GM12872 (cell line): ENCODE measurements around the gene GCG.

Experiments used
- TF ChIP-seq, protein P1 (sequence below): IDR thresholded peaks from 3 replicates; pipeline ENCODE4 v1.5.1; 2011; ENCODE audit warnings: low read depth, mild to moderate bottlenecking, low read length, moderate library complexity; ENCODE audit not compliant: insufficient read depth

The GCG gene

DNA sequence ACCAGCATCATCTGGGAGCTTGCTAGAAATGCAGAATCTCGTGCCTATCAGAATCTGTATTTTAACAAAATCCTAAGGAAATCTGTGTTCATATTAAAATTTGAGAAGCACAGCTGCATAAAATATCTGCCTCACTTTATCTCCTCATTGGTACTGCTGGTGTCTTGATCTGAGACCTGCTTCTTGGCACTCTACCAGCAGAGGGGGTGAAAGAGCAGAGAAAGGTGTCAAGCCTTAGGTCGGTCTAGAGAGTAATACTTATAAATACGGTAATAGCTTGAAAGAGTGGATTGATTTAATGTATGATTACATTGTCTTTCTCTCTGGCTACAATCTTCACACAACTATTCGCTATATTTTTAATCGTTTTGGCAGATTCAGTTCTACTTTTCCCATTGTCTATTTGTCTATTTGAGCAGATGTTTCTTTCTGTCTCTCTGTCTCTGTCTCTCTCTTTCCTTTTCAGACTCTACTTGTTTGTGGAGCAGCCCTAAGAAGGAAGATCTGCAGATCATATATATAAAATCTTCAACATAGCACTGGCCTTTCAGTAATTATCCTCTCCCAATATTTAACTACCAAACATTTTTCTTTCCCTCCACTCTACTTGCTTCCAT is 1.7 kb upstream of the GCG start:
- TF ChIP-seq, protein P1, sequence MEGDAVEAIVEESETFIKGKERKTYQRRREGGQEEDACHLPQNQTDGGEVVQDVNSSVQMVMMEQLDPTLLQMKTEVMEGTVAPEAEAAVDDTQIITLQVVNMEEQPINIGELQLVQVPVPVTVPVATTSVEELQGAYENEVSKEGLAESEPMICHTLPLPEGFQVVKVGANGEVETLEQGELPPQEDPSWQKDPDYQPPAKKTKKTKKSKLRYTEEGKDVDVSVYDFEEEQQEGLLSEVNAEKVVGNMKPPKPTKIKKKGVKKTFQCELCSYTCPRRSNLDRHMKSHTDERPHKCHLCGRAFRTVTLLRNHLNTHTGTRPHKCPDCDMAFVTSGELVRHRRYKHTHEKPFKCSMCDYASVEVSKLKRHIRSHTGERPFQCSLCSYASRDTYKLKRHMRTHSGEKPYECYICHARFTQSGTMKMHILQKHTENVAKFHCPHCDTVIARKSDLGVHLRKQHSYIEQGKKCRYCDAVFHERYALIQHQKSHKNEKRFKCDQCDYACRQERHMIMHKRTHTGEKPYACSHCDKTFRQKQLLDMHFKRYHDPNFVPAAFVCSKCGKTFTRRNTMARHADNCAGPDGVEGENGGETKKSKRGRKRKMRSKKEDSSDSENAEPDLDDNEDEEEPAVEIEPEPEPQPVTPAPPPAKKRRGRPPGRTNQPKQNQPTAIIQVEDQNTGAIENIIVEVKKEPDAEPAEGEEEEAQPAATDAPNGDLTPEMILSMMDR, result peak; percentile 81

- TF ChIP-seq, protein P1, result no peak
Observed at GRCh38 chr2:162149940-162150339, 2.1 kb downstream of the GCG start.

GRCh38 chr2:162149466-162149865 is 2.6 kb downstream of the GCG start:
- TF ChIP-seq, protein P1, result no peak

DNA sequence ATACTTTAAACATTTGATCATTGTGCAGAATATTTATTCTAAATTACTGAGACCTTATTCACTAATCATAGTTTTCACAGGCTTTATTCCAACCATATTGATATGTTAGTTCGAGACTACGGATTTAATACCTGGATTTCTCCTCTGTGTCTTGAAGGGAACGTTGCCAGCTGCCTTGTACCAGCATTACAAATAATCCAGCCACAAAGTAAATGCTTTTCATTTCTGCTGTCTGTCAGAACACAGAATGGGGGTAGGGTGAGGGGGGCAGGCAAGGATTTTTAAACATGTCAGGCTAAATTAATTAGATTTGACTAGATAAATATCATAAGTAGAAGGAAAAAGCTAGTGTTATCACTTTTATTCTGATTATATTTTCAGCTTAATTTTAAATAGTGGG is 3.1 kb downstream of the GCG start:
- TF ChIP-seq, protein P1, result no peak

DNA sequence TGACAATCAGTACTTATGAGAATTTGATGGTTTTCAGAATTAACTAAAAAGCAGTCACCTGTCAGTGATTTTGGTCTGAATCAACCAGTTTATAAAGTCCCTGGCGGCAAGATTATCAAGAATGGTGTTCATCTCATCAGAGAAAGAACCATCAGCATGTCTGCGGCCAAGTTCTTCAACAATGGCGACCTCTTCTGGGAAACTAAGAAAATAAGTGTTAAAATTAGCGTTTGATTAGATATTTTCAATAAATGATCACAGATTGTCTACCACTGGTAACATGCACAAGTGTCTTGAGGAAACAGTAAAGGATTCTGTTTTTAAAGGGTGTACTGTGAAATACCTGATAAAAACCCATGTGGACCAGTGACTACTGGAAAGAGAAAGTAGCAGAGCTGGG is 8.1 kb downstream of the GCG start:
- TF ChIP-seq, protein P1, result no peak

DNA sequence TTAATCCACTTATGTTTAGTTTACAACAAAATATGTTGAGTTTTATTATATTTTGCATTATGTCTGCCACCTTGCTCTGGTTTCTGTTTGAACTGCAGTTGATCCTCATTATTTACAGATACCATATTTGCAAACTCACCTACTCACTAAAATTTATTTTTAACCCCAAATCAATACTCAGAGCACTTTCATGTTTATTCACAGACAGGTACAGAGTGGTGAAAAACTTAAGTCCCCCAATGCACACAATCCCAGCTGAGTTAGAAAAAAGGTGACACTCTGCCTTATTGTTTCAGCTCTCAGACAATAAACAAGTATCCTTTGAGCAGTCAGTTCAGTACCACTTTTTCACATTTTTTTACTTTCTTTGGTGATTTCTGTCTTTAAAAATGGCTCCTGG is 13.7 kb downstream of the GCG start:
- TF ChIP-seq, protein P1, result no peak

DNA sequence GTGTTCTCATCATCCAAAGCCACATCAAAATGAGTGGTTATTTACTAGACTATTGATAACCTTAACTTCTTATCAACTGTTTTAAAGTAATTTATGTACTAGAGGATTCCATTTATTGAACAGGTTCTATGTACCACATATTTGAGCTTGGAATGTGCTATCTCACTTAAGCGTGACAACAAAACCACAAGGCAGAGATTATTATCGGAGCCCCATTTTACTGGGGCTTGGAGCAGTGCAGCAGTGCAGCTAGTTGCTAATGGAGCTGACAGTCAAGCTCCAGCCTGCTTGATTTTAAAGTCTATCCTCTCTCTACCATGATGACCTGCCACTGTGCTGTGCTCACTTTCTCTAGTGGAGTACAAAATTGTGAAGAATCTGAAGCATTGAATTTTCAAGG is 24.6 kb downstream of the GCG start:
- TF ChIP-seq, protein P1, result no peak
